ENCODE measurements around the gene SUPT4H1.

- TF ChIP-seq CTCF (IDR thresholded peaks at IDR 0.05; ENCODE audit: low read depth, low read length) (no peak), EZH2phosphoT487 (IDR thresholded peaks at IDR 0.05; ENCODE audit: low read depth) (no peak)
Observed at GRCh38 chr17:58394534-58395223, 42.7 kb upstream of the SUPT4H1 start.

Measured in OCI-LY3 (cell line).